HEK293T (cell line): Measurements from ENCODE around the gene KLLN.

Source experiments
- ARNT ChIP-seq: fragments of 450-650 bp; IDR thresholded peaks from 2 replicates; pipeline ENCODE4 v1.6.1; 2017; ENCODE audit warnings: mild to moderate bottlenecking
- BHLHE40 ChIP-seq: fragments of 450-650 bp; IDR thresholded peaks from 2 replicates; pipeline ENCODE4 v1.6.1; 2016; ENCODE audit warnings: mild to moderate bottlenecking, moderate library complexity, borderline replicate concordance
- ELF4 ChIP-seq: fragments of 450-650 bp; IDR thresholded peaks from 2 replicates; pipeline ENCODE4 v1.6.1; 2017; ENCODE audit warnings: antibody characterized with exemption
- FOXA1 ChIP-seq: fragments of 450-650 bp; IDR thresholded peaks from 2 replicates; pipeline ENCODE4 v1.6.1; 2016; ENCODE audit warnings: mild to moderate bottlenecking
- FOXK2 ChIP-seq: fragments of 450-650 bp; IDR thresholded peaks from 2 replicates; pipeline ENCODE4 v1.6.1; 2016; ENCODE audit warnings: mild to moderate bottlenecking
- FOXM1 ChIP-seq: fragments of 450-650 bp; IDR thresholded peaks from 2 replicates; pipeline ENCODE4 v1.6.1; 2017; ENCODE audit warnings: mild to moderate bottlenecking, borderline replicate concordance
- L3MBTL2 ChIP-seq: fragments of 450-650 bp; conservative IDR thresholded peaks from 2 replicates; pipeline ENCODE4 v1.6.1; 2016; ENCODE audit warnings: mild to moderate bottlenecking
- NFRKB ChIP-seq: fragments of 450-650 bp; IDR thresholded peaks from 2 replicates; pipeline ENCODE4 v1.6.1; 2016; ENCODE audit warnings: mild to moderate bottlenecking, moderate library complexity
- SP1 ChIP-seq: fragments of 450-650 bp; IDR thresholded peaks from 2 replicates; pipeline ENCODE4 v1.6.1; 2017
- SUZ12 ChIP-seq: fragments of 450-650 bp; IDR thresholded peaks from 2 replicates; pipeline ENCODE4 v1.6.1; 2016; ENCODE audit warnings: mild to moderate bottlenecking
- TARDBP ChIP-seq: fragments of 450-650 bp; IDR thresholded peaks from 2 replicates; pipeline ENCODE4 v1.6.1; 2016
- ZNF384 ChIP-seq: fragments of 450-650 bp; IDR thresholded peaks from 2 replicates; pipeline ENCODE4 v1.6.1; 2016

DNA sequence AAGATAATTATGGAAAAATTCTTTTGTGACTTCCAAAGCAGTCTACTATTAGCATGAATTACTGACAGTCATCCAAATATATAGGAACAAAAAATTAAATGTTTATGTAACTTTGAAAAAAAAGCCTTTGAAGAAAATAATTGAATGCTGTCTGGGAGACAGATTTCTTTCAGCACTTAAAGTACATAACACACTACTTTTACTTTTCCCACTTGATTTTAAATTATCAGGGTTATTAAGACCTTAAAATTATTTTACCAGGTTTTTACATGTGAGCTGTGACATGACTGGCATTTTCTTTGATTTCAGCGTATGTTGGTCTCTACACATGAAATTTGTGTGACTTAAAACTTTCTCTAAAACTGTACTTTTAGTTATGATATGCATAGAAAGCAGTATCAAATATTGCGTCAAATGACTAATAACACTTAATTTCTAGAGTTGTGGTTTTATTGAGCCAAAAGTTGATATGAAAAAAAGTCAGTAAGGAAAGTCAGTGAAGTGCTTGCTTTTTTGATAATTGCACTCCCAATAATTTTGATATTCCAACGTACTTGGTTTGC is 3.2 kb upstream of the KLLN start:
- TF ChIP-seq FOXA1 (no peak), SUZ12 (no peak), TARDBP (no peak), FOXM1 (no peak), FOXK2 (no peak), SP1 (no peak), NFRKB (no peak), L3MBTL2 (no peak), ZNF384 (no peak), ARNT (no peak), ELF4 (no peak), BHLHE40 (no peak)
